ENCODE data around the gene POTEH.
"Not testable (repeated sequence)": the region's sequence is repeated elsewhere in the genome, so short reads cannot be mapped to it uniquely, and the experiment has no call there.

POTEH gene

GRCh38 chr22:15689749-15690125 lies at the start of gene POTEH:
Gene POTEH, plus strand, starts transcription at chr22:15690026. Its CDS starts 52 bp downstream, at chr22:15690078.
- not testable (repeated sequence) for DNase-seq (ENCODE audit: low spot score)

- DNase-seq (ENCODE audit: low spot score): not testable (repeated sequence)
Measured at GRCh38 chr22:15642288-15642861, 47.5 kb upstream of the POTEH start.

DNA sequence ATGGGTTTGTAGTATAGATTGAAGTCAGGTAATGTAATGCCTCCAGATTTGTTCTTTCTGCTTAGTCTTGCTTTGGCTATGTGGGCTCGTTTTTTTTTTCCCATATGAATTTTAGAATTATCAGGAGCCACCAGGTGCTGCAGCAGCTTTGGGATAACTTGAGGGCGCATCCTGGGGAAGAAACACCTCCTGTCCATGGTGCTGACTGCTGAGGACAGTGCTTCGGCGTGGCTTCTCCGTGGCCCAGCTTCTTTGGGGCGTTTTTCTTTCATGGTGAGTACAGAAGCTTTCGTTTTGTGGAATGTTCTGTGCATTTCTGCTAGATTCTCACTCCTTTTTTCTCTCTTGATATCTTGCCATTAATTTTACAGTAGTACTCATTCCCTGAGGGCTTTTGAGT lies 37.9 kb upstream of the POTEH start:
- DNase-seq (ENCODE audit: low spot score): not testable (repeated sequence)

GRCh38 chr22:15652738-15653137 lies 37.1 kb upstream of the POTEH start:
- DNase-seq (ENCODE audit: low spot score): not testable (repeated sequence)

DNA sequence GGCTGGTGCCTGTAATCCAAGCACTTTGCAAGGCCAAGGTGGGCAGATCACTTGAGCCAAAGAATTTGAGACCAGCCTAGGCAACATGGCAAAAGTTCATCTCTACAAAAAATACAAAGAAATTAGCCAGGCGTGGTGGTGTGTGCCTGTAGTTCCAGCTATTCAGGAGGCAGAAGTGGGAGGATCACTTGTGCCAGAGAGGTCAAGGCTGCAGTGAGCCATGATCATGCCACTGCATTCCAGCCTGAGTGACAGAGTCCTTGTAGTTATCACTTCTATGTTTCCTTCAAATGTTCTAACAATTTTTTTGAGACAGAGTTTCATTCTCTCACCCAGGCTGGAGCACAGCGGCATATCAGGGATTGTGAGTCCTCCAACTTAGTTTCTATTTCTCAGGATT lies 36.6 kb upstream of the POTEH start:
- DNase-seq (ENCODE audit: low spot score): not testable (repeated sequence)

DNA sequence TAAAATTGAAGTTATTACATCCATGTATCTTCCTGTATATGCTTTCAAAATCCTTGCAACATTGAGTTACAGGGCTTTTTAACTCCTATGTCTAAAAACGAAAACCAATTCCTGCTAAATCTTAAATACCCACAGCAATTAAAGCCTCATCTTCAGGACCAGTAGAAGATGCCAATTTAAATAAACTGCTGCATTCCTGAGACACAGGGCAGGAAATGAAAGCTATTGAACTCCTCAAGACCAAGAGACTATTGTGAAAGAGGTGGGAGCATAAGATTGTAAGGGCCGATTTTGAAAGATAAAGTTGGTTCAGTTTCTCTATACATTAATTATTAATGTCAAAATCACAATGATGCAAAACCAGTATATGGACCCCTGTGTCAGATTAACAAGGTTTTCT lies 28.7 kb upstream of the POTEH start:
- DNase-seq (ENCODE audit: low spot score): not testable (repeated sequence)

- not testable (repeated sequence) for DNase-seq (ENCODE audit: low spot score)
Measured at GRCh38 chr22:15664682-15665081, 25.1 kb upstream of the POTEH start.

GRCh38 chr22:15665478-15665877 lies 24.3 kb upstream of the POTEH start:
- not testable (repeated sequence) for DNase-seq (ENCODE audit: low spot score)

GRCh38 chr22:15669430-15669829 lies 20.4 kb upstream of the POTEH start:
- DNase-seq (ENCODE audit: low spot score): not testable (repeated sequence)

GRCh38 chr22:15679702-15680101 lies 10.1 kb upstream of the POTEH start:
- DNase-seq (ENCODE audit: low spot score): not testable (repeated sequence)

GRCh38 chr22:15684115-15684514 lies 5.7 kb upstream of the POTEH start:
- DNase-seq (ENCODE audit: low spot score): not testable (repeated sequence)

GRCh38 chr22:15684695-15685094 lies 5.1 kb upstream of the POTEH start:
- DNase-seq (ENCODE audit: low spot score): not testable (repeated sequence)

- not testable (repeated sequence) for DNase-seq (ENCODE audit: low spot score)
Measured at GRCh38 chr22:15685641-15686040, 4.2 kb upstream of the POTEH start.

GRCh38 chr22:15687086-15687485 lies 2.7 kb upstream of the POTEH start:
- not testable (repeated sequence) for DNase-seq (ENCODE audit: low spot score)

DNA sequence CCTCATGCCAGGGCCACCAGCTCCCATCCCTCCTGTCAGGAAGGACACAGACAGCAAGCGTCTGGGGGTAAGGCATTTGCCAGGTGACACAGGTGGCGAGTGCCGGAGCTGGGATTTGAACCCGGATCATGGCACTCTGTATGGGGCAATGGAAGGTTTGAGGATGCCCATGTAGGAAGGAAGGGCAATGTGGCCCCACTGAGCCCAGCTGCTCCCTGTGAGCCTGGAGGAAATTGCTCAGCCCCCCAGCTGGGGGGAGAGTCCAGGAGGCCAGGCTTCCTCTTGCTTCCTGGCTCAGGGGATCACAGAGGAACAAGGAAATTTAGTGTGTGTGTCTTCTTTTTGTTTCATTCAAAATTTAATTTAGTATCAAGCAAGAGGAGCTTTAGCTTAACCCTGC lies 2.1 kb upstream of the POTEH start:
- peak; percentile 0 for DNase-seq (ENCODE audit: low spot score)

- DNase-seq (ENCODE audit: low spot score): not testable (repeated sequence)
Measured at GRCh38 chr22:15688090-15688489, 1.7 kb upstream of the POTEH start.

DNA sequence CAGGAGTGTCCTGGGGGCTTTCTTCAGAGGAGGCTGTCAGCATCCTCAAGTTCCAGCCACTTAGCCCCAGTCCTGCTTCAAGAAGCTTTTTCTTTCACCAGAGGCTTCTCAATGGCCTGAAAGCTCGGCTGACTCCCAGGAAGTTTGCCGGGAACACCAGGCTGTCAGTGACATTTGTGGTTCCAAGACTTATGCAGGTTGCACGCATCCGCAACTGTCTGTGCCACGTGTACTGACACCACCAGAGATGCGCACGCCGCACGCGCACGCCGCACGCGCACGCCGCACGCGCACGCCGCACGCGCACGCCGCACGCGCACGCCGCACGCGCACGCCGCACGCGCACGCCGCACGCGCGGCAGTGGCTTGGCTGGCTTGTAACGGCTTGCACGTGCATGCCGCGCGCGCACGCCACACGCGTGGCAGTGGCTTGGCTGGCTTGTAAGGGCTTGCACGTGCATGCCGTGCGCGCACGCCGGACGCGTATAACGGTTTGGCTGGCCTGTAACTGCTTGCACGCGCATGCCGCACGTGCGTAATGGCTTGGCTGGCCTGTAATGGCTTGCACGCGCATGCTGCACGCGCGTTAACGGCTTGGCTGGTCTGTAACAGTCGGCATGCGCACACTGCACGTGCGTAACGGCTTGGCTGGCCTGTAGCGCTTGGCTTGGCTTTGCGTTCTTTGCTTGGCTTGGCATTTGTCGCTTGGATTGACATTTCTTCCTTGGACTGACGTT lies 646 bp upstream of the POTEH start:
- DNase-seq (ENCODE audit: low spot score): peak; percentile 4

GRCh38 chr22:15713600-15713999 lies 23.8 kb downstream of the POTEH start:
- DNase-seq (ENCODE audit: low spot score): not testable (repeated sequence)

DNA sequence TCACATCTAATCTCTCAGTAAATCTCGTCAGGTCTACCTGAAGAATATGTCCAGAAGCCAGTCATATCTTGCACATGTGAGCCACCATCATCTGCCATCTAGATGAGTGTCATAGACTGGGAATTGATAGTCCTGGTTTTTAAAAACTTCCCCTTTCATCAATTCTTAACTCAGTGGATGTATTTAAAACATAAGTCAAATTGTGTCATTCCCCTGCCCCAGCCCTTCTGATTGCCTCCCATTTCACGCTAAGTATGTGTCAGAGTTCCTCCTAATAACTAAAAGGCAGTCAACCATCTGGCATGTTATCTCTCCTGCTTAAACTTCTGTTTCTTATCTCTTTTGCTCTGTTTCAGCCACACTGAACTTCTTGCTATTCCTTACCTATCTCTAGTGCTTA lies 24.3 kb downstream of the POTEH start:
- not testable (repeated sequence) for DNase-seq (ENCODE audit: low spot score)

DNA sequence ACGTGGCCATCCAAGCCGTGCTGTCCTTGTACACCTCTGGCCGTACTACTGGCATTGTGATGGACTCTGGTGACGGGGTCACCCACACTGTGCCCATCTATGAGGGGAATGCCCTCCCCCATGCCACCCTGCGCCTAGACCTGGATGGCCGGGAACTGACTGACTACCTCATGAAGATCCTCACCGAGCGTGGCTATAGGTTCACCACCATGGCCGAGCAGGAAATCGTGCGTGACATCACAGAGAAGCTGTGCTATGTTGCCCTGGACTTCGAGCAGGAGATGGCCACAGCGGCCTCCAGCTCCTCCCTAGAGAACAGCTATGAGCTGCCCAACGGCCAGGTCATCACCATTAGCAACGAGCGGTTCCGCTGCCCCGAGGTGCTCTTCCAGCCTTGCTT lies 32.1 kb downstream of the POTEH start:
- DNase-seq (ENCODE audit: low spot score): not testable (repeated sequence)

DNA sequence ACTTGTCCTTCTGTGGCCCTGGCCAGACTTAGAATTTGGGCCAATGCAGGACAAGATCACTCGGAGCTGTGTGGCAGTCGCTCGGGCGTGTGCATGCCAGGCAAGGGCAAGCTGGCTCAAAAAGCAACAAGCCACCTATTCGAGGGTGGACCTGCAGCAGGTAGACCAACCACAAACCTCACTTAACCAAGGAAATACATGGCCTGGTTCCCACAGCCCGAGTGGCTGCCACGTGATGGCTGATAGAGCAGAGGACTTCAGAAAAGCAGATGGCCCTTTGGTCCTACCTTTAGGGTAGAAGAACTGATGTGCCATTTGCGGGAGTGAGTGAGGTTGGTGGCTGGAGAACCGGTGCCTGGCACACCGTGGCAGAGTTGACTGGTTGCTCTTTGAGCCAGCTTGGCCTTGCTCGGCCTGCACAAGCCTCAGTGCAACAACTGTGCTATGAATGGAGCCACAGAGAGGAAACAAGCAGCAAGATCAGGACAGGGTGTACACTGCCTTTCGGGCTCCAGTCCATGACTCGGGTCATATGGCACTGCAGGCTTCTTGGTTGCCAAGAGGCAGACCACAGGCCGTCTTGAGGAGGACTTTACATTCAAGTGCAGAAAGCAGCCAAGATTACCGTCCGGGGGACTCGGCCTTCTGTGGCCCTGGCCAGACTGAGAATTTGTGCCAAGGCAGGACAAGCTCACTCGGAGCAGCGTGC lies 39.5 kb downstream of the POTEH start:
- not testable (repeated sequence) for DNase-seq (ENCODE audit: low spot score)

- not testable (repeated sequence) for DNase-seq (ENCODE audit: low spot score)
Measured at GRCh38 chr22:15731023-15731422, 41.2 kb downstream of the POTEH start.

DNA sequence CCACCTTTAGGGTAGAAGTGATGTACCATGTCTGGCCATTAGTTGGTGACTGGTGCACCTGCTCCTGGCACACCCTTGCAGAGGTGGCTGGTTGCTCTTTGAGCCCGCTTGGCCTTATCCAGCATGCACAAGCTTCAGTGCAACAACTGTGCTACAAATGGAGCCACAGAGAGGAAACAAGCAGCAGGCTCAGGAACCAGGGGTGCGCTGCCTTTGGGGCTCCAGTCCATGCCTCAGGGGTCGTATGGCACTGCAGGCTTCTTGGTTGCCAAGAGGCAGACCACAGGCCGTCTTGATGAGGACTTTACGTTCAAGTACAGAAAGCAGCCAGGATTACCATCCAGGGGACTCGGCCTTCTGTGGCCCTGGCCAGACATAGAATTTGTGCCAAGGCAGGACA lies 44.6 kb downstream of the POTEH start:
- DNase-seq (ENCODE audit: low spot score): not testable (repeated sequence)

All from D341Med (cell line).